ENCODE results near the gene TECTB.

The TECTB gene

GRCh38 chr10:112275512-112276245 is 7.5 kb upstream of the TECTB start:
- no peak for DNase-seq (ENCODE audit: low spot score)

- no peak for DNase-seq (ENCODE audit: low spot score)
These were observed 4.3 kb upstream of the TECTB start for GRCh38 chr10:112278871-112279270.

DNA sequence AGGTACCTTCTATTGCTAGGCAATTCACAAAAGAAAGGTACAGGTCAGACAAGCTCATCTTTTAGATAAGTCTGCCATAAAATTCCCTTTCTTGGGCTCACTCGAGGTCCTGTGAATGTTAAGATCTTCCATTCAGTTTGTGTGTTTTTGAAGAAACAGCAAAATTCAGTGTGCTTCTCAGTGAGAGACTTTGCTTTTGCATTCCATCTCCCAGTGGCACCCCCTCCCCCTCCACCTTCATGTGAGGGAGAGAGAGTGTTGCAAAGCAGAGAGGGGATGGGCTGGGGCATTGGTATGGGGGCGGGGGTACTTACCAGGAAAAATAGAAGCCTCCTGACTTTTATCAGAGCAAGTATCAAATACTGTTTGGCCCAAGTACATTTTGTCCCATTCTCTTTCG is 3.8 kb upstream of the TECTB start:
- DNase-seq (ENCODE audit: low spot score) = no peak

- no peak for DNase-seq (ENCODE audit: low spot score)
These were observed 2.8 kb upstream of the TECTB start for GRCh38 chr10:112280205-112280921.

DNA sequence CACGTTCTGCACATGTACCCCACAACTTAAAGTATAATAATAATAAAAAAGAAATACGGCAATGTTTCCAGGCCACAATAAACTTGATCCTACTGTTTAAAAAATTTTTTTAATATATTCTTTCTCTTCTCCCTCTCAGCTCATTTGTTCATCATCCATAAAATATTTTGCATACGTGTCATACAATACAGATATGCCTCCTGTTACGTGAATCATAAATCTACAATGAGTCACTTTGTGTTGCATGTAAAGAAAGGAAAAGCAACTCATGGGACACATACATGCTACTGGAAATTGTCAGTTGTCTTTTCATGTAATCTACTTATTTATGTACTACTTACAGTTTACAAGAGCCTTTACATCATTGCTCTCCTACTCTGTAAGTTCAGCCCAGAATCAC is 1.1 kb upstream of the TECTB start:
- DNase-seq (ENCODE audit: low spot score) = no peak

- no peak for DNase-seq (ENCODE audit: low spot score)
These were observed 3.9 kb downstream of the TECTB start for GRCh38 chr10:112286837-112287818.

DNA sequence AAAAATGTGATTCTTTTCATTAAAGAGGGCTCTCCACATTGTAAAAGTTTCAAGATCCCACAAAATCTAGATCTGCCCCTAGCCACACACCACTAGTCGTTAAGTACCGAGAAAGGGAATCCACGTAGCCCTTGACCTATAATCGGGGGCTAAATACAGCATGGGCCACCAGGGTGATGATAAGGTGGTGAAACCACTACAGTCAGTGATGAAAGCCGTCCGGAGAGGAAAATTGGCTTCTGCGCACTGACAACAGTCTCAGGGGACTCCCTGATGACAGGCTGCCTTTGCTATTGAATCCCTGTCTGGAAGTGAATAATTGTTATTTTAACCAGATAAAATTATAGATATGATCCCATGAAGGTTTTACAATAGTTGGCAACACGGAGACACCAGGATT is 4.6 kb downstream of the TECTB start:
- no peak for DNase-seq (ENCODE audit: low spot score)

- DNase-seq (ENCODE audit: low spot score) = no peak
These were observed 5.3 kb downstream of the TECTB start for GRCh38 chr10:112288486-112288885.

GRCh38 chr10:112289373-112290053 is 6.3 kb downstream of the TECTB start:
- no peak for DNase-seq (ENCODE audit: low spot score)

GRCh38 chr10:112290054-112290373 is 6.8 kb downstream of the TECTB start:
- no peak for DNase-seq (ENCODE audit: low spot score)

- DNase-seq (ENCODE audit: low spot score) = no peak
These were observed 11.0 kb downstream of the TECTB start for GRCh38 chr10:112294169-112294568.

DNA sequence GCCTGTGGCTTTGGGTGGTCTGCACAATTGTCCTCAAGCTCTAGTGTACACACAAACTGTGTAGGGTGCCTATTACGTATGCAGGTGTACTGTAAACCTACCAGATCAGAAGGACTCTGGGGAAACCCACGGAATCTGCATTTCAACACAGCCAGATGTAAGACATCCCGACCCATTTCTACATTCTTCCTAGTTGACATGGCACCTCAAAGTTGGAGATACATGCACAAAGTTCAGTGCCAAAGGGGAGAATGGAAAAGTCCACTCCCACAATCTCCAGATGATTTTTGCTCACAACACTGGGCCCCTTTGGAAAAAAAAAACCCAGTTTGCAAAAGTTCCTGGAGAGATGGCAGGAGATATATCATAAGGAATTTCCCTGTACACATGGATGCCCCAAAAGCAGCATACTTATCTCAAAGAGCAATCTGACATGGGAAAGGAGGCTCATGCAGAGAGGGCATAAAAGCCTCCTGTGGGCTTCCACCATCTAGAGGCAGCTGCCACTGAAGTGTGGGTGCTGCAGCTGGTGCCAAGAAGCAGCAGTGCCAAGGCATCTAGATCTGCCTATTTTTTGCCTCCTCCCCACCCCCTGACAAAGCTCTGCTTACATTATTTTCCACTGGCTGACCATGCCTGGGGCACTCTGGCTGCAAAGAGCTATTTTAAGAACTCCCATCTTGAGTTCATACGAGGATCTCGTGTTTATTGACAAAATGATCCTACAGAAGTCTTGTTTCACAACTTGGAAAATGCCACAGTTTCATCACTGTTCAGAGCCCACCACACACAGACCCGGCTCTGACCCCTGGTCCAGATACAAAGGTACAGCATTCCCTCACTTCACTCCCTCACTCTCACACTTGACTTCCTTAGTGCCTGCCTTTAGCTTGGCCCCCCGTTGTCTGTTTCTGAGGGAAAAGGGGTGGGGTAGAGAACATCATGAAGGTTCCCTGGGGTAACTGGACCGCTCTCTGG is 12.9 kb downstream of the TECTB start:
- no peak for DNase-seq (ENCODE audit: low spot score)

DNA sequence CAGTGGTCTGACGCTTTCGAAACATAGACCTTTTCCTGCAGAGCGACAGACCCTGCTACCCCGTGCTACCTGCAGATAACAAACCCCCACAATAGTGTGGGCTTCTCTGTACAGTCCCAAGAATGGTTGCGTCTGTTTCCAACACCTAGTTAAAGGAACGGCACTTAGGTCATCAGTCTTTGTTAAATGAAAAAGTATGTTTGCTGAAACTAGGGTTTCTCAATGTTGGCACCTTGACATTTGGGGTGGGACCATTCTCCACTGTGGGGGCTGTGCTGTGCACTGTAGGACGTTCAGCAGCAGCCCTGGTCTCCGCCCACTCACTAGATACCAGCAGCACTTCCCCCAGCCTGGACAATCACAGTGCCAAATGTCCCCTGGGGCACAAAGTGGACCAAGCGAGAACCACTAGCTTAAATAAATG is 13.7 kb downstream of the TECTB start:
- DNase-seq (ENCODE audit: low spot score) = no peak

GRCh38 chr10:112298581-112298980 is 15.4 kb downstream of the TECTB start:
- no peak for DNase-seq (ENCODE audit: low spot score)

DNA sequence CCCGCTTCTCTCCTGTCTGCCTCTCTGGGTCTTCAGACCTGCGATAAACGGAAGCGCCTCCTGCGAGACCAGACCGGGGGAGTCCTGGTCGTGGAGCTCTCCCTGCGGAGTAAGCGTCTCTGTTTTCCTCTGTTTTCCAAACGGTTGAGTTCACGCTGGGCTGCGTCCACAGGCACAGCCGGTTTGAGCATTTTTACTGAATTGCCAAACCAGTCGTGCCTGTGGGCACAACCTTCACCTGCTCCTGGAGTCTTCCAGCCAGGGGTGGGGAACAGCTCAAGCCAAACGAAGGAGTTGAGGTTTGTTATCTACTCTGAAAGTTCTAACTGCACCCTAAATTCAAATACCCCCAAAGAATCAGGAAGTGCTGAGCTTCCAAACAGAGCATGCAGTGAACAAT is 16.3 kb downstream of the TECTB start:
- no peak for DNase-seq (ENCODE audit: low spot score)

GRCh38 chr10:112302335-112302734 is 19.1 kb downstream of the TECTB start:
- DNase-seq (ENCODE audit: low spot score) = no peak

GRCh38 chr10:112303528-112303927 is 20.3 kb downstream of the TECTB start:
- no peak for DNase-seq (ENCODE audit: low spot score)

DNA sequence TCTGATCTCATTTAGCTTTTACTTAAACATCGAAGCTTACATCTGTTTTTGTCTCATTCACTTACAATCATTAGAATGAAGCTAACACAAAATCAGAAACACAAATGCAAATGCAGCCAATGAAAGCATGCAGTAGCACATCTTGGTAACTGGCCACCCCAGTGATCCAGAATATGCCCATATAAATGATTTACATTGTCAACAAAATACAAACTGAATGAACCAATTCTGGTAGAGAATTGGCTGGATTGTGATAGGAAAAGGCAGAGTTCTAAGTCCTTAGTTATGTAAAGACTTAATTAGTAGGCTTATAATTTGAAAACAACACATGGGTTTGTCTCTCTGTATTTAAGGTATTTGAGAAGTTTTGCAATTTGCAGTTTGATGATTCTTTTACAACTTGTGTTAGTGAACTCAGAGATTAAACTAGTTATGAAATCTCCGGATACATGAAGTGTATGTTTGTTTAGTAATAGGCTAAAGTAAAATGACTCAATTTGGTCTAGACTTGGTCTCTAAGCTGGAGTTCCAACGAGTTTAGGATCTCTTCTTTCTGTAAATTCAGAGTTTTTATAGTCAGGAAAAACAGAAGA is 21.2 kb downstream of the TECTB start:
- no peak for DNase-seq (ENCODE audit: low spot score)

- DNase-seq (ENCODE audit: low spot score) = peak; percentile 60
These were observed 24.3 kb downstream of the TECTB start for GRCh38 chr10:112307358-112308124.

DNA sequence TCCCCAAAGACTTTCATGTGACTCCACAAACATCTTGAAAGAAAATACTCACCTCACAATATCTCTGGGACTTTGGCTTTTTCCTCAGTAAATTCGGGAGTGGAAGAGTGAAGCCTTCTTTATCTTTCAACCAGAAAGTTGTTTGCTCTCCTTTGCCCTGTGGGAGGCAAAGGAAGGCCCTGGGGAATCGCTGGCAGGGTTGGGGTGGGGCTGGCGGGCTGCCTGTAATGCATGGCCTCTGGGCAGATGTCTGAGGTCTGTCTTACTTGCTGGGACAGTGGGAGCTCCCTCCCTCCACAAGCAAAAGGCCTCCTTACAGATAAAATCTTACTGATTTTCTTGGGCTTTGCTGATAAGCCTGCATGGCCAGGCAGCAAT is 24.9 kb downstream of the TECTB start:
- DNase-seq (ENCODE audit: low spot score) = no peak

Data from NAMALWA (cell line).